Measurements from ENCODE around the gene TTYH2.

DNA sequence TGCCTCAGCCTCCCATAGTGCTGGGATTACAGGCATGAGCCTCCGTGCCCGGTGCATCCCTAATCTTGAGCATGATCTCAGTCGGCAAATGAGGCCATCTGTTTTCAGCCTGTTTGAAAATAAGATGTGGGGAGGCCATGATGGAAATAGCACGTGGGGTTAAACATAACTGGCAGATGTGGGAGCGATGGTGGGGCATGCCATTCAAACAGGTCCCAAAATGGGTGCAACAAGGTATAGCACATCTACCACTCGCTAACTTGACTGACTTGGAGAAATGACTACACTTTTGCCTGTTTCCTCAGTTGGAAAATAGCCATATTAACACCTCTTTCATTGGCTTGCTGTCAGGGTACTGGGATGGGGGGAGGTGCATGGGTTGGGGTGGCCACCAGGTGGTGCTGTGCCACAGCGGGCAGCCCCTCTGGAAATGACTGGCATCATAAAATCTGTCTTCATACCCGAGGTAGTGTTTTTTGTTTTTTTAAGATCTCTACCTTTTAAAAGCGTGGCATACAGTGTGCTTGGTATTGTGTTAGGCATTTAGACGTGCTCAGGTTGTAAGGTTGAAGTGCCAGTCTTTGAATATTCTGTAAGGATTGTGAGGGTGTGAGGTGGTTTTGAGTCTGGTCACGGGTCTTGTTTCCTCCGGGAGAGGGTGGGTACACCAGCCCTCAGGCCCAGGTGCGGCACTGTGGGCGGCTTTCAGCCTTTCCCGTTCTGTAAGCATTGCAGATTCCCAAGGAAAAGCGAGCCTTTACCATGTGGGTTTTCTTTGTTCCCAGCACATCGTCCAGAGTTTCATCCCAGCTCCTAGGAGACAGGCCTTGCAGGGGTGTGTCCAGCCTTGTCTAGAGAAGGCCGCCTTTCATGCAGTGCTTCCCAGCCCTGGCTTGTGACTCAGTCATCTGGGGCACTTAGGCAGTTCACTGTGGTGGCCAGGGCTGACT is 2.9 kb upstream of the TTYH2 start:
- TF ChIP-seq, protein P1, sequence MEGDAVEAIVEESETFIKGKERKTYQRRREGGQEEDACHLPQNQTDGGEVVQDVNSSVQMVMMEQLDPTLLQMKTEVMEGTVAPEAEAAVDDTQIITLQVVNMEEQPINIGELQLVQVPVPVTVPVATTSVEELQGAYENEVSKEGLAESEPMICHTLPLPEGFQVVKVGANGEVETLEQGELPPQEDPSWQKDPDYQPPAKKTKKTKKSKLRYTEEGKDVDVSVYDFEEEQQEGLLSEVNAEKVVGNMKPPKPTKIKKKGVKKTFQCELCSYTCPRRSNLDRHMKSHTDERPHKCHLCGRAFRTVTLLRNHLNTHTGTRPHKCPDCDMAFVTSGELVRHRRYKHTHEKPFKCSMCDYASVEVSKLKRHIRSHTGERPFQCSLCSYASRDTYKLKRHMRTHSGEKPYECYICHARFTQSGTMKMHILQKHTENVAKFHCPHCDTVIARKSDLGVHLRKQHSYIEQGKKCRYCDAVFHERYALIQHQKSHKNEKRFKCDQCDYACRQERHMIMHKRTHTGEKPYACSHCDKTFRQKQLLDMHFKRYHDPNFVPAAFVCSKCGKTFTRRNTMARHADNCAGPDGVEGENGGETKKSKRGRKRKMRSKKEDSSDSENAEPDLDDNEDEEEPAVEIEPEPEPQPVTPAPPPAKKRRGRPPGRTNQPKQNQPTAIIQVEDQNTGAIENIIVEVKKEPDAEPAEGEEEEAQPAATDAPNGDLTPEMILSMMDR (IDR thresholded peaks at IDR 0.05): peak; percentile 89 to 92 (median 89)
- TF ChIP-seq POLR2A (IDR thresholded peaks at IDR 0.05): no peak
- no peak for TF ChIP-seq POLR2AphosphoS5 (IDR thresholded peaks at IDR 0.05)

All from breast epithelium (tissue), 3 donors.